Stimulated activated naive CD4-positive, alpha-beta T cell (primary cell): Measurements from ENCODE around the gene PRKAB2.
"Not testable (repeated sequence)": the region's sequence is repeated elsewhere in the genome, so short reads cannot be mapped to it uniquely, and the experiment has no call there.

Source experiments
- DNase-seq, 6 experiments: peaks; one replicate each; lab custom pipeline; 2025; lab: John Stamatoyannopoulos, UW

PRKAB2 gene

GRCh38 chr1:147109762-147110161 lies 62.5 kb downstream of the PRKAB2 start:
- DNase-seq, result no peak

- DNase-seq, result no peak
Measured at GRCh38 chr1:147109041-147109440, 63.2 kb downstream of the PRKAB2 start.

- not testable (repeated sequence) for DNase-seq
Measured at GRCh38 chr1:147106407-147106881, 65.8 kb downstream of the PRKAB2 start.

- no peak for DNase-seq
Measured at GRCh38 chr1:147105909-147106308, 66.4 kb downstream of the PRKAB2 start.
